Activated CD4-positive, alpha-beta T cell treated with anti-CD3 and anti-CD28 coated beads, Interleukin-2, Interleukin-6, amounts not matched to agents 100 ng/mL and 50 ng/mL, durations not matched to agents 16 hours and 8 hours (primary cell): ENCODE data around the gene STX2.
A peak's percentile ranks its signal among the peaks of the same experiment; 100 is the strongest.
"Not testable (repeated sequence)": the region's sequence is repeated elsewhere in the genome, so short reads cannot be mapped to it uniquely, and the experiment has no call there.

Source experiments
- DNase-seq: peaks from one replicate; pipeline ENCODE4 v3.0.0-alpha.2; 2020

Gene STX2

GRCh38 chr12:130795906-130796305 is 43.1 kb downstream of the STX2 start:
- DNase-seq: no peak

GRCh38 chr12:130793554-130793849 is 45.5 kb downstream of the STX2 start:
- DNase-seq: no peak

- peak; percentile 38 for DNase-seq
These were observed 46.1 kb downstream of the STX2 start for GRCh38 chr12:130792821-130793553.

- no peak for DNase-seq
These were observed 47.4 kb downstream of the STX2 start for GRCh38 chr12:130791629-130792028.

GRCh38 chr12:130788515-130788914 is 50.5 kb downstream of the STX2 start:
- DNase-seq: no peak

DNA sequence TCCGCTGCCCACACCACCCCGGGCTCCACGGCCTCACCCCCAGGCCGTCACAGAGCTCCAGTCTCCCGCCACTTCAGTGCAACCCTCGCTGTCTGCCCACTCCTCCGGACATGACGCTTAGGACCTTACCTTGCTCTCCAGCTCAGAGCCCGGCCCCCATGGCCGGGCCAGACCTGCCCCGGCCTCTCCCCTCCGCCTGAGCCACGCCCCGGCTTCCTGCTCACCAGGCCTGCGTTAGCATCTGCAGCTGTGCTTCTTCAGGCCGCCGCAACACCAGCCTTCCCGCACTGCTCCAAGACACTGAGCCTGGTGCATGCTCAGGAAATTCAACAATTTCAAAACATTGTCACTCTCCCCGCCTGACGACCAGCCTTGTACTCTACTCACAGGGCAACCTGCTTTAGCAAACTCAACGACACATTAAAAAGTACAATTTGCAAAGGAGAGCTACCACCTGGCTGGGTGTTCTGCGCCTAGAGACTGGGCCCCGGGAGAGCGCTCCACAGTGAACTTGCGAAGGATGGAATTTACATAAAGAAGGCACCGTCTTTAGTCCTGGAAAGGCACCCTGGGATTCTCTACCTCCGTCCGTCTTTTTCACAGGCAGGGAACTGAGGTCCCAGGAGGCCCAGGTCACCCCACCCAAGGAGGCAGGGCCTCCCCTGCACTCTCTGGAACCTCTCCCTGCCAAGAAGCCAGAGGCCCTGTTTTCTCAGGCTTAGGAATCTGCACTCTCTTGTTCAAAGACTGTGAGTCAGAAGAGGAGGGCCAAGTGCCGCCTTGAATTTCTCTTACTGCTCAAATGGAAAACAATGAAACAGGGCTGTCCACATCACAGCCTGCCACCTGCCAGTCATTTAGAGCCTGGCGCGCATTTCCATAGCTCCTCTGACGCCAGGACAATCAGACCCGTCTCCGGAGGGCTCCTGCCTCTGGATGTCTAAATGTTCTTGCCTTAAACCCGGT is 51.3 kb downstream of the STX2 start:
- no peak for DNase-seq

DNA sequence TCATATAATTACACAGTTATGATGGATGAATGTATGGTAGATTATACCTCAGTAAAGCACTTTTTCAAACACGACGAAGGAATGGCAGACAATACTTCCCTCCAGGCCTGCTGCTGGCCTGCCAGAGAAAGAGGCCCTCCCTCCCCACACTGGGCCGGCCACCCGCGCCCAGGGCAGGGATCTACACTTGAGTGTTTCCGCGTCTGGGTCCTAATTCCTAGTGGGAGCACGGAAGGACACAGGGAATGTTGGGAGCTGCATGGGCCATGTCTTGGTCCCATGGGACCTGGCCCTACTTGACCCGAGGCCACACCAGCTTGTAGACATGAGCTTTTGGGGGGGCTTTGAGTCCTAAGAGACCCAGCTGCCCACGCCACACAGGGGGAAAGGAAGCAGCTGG is 52.0 kb downstream of the STX2 start:
- no peak for DNase-seq

GRCh38 chr12:130783110-130783715 is 55.8 kb downstream of the STX2 start:
- no peak for DNase-seq

DNA sequence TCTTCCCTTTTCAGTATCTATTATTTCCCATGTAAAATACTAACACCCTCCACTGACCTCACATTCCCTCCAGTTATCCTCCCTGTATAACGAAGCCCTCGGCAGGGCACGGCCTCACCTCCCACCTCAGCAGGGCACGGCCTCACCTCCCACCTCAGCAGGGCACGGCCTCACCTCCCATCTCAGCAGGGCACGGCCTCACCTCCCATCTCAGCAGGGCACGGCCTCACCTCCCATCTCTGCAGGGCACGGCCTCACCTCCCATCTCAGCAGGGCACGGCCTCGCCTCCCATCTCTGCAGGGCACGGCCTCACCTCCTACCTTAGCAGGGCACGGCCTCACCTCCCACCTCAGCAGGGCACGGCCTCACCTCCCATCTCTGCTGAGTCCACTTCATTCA is 56.8 kb downstream of the STX2 start:
- DNase-seq: not testable (repeated sequence)

- DNase-seq: no peak
These were observed 58.0 kb downstream of the STX2 start for GRCh38 chr12:130780880-130781575.

- no peak for DNase-seq
These were observed 58.7 kb downstream of the STX2 start for GRCh38 chr12:130780325-130780724.

DNA sequence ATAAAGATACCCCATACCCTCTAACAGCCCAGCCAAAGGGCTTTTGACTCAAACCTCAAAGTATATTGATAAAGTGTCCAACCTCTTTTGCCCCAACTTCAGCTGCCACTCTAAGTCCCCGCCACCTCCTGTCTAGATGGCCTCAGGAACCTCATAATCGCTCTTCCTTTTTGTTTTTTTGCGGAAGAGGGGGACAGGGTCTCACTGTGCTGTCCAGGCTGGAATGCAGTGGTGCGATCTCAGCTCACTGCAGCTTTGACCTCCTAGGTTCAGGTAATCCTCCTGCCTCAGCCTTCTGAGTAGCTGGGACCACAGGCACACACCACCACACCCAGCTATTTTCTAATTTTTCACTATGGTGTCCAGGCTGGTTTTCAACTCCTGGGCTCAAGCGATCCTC is 60.3 kb downstream of the STX2 start:
- no peak for DNase-seq

- no peak for DNase-seq
These were observed 62.2 kb downstream of the STX2 start for GRCh38 chr12:130776857-130777339.

DNA sequence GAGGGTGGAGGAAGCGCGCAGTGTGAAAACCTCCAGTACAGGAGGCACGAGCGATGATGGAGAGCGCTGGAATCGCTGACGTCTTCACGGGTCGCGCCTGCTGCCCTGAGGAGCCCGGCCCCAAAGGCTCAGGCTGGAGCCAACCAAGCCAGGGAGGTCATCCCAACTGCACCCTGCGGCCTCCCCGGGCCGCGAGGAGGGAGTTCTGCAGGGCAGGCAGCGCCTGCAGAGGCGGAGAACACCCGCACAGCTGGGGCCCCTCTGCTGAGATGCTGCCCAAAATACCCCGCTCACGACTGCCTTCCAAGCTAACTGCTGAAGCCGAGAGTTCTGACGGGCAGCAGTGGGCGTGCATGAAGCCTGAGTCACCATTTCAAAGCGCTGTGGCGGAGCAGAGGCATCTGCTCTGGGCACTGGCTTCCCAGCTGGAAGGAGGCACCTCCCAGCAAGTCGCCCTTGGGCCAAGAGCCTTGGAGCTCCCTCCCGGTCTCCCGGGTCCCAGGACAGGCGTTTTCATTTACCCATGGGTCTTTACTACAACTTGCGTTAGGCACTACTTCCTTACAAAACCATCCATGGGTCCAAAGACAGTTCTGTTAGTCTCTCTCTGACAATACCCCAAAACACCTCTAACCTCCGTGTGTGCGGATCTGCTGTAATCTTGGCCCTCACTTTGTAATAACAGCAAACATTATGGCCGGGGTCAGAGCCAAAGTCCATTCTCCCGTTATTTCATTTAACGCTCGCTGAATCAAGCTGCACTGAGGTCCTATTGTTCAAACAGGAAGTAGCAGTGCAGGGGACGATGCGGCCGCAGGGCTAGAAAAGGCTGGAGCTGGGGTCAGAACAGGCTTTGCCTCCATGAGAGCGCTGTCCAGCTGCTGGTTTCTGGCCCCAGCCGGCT is 62.8 kb downstream of the STX2 start:
- DNase-seq: peak; percentile 42

DNA sequence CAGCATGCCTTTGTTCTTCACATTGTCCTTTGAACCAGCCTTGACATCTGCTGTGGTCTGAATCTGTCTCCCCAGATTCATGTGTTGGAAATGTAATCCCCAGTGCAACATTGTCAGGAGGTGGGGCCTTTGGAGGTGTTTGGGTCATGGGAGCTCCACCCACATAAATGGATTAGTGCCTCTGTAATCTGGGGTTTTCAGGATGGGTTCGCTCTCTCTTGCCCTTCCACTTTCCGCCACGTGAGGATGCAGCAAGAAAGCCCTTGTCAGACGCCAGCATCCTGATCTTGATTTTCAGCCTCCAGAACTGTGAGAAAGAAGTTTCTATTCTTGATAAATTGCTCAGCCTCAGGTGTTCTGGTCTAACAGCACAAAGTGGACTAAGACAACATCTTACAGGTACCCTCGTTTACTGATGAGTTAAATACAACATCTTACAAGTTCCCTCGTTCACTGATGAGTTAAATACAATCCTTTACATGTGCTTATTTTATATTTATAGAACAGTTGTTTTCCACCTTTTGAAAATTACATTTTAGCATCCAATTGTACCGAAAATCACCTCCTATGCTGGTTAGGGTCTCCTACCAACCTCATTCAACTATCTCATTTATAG is 68.5 kb downstream of the STX2 start:
- DNase-seq: no peak

DNA sequence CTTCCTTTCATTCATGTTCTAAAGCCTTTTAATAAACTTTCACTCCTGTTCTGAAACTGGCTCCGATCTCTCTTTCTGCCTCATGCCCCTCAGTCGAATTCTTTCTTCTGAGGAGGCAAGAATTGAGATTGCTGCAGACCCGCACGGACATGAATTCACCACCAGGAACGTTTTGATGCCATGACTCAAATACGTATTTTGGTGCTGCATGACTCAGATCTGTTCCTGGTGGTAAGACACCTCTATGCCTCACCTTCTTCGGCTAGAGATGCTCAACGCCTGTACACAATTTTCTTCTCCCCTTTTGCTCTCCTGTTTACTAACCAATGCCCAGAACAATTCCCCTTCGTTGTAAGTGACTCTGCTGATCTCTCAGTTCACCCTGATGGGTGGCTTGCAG is 70.9 kb downstream of the STX2 start:
- peak; percentile 58 for DNase-seq

- DNase-seq: no peak
These were observed 72.6 kb downstream of the STX2 start for GRCh38 chr12:130766470-130766869.

- peak; percentile 13 for DNase-seq
These were observed 73.8 kb downstream of the STX2 start for GRCh38 chr12:130765186-130765659.

- DNase-seq: peak; percentile 33
These were observed 74.4 kb downstream of the STX2 start for GRCh38 chr12:130764475-130765185.

DNA sequence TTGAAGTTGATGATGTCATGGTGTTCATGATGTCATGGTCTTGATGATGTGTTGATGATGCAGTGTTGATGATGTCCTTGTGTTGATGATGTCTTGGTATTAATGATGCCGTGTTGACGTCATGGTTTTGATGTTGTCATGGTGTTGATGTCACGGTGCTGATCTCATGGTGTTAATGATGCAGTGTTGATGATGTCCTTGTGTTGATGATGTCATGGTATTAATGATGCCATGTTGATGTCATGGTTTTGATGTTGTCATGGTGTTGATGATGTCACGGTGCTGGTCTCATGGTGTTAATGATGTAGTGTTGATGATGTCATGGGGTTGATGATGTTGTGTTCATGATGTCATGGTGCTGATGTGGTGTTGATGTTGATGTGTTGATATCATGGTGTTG is 75.0 kb downstream of the STX2 start:
- peak; percentile 15 for DNase-seq

DNA sequence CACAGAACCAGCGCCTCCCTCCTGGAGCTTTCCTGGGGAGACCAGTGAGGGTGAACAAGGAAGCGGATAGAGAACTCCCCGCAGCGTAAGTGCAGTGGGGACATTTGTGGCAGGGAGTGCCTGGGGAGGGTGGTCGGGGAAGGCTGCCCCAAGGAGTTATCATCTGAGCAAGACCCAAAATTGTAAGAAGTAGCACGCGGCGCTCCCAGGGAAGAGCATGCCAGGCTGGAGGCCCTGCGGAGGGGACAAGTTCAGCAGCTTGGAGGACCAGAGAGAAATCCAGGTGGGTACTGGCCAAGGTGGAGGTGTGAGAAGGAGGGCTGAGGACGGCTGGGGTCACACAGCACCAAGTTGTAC is 76.8 kb downstream of the STX2 start:
- DNase-seq: no peak
